ENCODE measurements around the gene GLOD4.
"Not testable (repeated sequence)": the region's sequence is repeated elsewhere in the genome, so short reads cannot be mapped to it uniquely, and the experiment has no call there.

GLOD4 gene

DNA sequence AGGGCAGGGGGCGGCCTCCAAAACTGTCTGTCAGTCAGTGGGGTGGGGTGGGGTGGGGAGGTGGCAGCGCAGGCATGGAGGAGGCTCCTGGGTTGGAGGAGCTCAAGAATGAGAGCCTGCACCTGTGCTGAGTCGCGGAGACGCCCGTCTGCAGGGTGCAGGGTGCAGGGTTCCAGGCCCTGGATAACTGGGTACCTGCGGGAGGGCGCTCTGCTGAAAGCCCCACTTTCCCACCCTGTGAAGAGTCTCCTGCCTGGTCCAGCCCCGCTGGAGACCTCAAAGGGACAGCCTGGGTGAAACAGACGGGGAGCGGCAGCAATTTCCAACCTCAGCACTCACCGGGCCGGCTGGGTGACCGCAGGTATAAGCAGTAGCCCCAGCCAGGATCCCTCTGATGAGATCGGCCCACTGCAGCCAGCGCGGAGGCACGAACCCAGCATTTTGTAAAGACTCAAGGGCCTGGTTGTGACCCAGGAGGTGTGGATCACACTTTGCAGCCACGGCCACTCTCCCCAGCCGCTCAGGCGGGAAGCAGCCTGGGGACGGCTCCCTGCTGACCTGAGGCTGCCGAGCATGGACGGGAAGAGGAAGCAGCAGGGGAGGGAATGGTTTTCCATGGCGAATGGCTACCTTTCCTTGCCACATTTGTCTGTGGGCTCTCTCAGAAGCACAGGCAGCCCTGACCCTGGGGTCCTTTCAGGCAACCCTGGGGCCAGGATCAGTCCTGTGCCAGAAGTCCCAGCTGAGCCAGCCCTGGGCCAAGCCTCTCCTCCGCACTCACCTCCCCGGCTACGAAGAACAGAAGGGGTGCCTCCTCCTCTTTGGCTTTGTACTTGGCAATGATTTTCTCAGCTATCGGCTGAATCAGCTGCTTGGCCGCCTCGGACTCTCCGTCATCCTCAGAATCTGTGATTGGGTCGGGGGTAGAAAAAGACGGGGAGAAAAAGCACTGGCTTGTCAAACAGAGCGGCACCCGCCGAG lies 21.1 kb upstream of the GLOD4 start:
- DNase-seq (ENCODE audit: low spot score), result no peak

DNA sequence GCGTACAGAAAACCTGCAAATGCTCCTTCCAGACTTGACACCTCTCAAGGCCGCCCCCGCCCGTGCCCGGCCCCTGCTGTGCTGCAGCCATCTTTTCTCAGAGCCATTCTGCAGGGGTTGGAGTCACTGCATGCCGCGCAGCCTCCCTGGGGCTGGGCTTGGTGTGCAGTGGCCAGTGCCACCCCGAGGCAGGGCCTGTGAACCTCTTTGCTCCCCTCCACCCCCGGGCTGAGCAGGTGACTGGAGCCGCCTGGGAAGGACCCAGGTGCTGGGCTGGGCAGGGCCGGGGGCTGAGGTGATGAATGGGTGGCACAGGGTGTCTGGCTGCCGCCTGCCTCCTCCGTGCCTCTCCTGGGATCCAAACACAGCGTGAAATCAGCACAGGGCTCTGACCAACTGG lies 20.4 kb upstream of the GLOD4 start:
- no peak for DNase-seq (ENCODE audit: low spot score)

- DNase-seq (ENCODE audit: low spot score), result no peak
Observed at GRCh38 chr17:801660-802059, 19.6 kb upstream of the GLOD4 start.

DNA sequence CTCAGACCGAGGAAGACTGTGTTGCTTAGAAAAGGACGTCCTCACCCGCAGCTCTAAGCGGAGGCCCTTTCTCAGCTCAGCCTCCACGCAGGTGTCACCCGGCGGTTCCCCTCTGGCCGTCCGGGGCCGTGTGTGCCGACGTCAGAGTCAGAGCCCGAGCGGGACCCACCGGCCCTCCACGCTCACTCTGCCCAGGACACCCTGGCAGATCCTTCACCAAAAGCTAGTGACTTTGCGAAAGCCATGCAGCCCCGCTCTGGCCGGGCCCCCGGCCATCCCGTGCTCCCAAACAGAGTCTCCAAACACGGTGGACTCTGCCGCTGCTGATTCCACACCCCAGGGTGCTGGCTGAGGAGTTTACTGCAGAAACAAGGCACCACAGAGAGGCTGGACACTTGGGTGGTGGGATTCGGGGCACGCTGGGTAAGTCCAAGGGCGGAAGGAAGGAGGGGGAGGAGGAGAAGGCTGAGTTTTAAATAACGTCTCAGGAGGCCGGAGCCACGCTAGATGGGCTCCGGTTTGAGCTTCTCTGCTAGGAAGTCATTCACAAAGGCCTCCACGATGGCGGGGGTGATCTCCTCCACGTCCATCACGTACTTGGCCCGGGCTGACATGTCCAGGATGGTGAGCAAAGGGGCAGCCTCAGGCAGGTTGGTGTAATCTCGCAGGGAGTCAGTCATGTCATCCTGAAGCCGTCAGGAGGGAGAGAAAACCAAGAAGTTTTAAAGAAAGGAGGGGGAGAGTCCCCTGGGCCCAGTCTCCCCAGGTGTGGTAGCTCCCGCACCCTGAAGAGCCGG lies 18.6 kb upstream of the GLOD4 start:
- no peak for DNase-seq (ENCODE audit: low spot score)

DNA sequence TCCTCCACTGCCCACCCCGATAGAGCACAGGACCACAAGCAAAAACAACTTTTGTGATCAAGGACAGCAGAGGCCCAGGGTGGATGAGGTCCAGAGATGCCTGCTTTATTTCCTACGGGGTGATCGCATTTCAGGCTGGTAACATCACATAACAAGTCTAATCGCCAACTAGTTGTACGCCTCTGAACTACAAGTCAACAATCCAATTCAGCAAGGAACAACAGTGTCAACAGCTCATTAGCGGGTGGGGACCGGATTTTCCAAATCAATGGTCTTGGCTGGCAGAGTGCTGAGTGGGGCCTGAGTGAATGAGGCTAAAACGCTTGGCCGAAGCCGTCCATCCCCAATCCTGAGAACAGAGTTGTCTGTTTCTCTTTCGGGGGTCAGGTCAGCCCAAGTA lies 17.2 kb upstream of the GLOD4 start:
- DNase-seq (ENCODE audit: low spot score), result no peak

- no peak for DNase-seq (ENCODE audit: low spot score)
Observed at GRCh38 chr17:798246-798645, 16.2 kb upstream of the GLOD4 start.

DNA sequence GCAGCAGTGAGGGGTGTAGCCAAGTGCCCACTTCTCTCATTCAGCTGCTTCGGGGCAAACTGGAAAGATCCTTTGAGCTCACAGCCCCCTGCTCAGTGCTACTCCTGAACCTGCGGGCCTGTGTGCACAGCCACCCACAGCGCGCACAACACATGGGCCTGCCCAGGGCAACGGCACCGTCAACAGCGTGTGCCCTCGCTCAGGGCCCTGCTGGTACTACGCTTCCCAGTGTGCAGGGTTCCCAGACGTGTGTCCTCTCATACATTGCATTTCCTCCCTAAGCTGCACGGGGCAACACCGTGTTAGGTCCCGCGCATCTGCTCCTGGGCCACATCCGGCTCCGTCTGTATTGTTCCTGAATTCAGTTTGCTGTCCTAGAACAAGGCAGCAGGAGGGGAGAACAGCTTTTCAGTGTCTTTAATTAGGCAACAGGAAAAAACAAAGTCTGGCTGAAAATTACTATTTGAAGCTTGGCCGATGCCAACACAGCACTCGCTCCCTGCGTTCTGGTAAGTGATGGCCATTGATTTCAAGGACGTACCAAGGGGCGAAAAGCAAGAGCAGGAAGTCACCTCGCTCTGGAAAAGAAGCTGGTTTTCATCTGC lies 15.3 kb upstream of the GLOD4 start:
- DNase-seq (ENCODE audit: low spot score), result no peak

DNA sequence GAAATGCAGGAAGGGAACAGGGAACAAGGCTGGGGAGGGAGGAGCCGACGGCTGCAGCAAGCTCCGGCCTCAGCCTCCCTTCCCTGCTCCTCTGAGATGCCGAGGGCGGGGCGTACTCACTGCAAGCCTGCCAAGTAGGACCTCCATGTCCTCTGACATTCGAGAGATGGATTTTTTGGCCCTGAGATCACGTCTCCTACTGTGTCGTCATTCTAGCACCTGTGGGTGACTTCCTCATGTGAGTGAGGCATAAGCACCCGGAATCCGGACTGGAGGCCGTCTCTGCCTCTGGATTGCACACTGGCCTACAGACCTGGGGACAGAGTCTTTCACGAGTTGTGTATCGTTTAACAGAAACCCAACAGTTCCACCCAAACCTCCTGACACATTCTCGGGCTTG lies 14.5 kb upstream of the GLOD4 start:
- no peak for DNase-seq (ENCODE audit: low spot score)

GRCh38 chr17:795721-796120 lies 13.6 kb upstream of the GLOD4 start:
- no peak for DNase-seq (ENCODE audit: low spot score)

GRCh38 chr17:795276-795675 lies 13.2 kb upstream of the GLOD4 start:
- no peak for DNase-seq (ENCODE audit: low spot score)

DNA sequence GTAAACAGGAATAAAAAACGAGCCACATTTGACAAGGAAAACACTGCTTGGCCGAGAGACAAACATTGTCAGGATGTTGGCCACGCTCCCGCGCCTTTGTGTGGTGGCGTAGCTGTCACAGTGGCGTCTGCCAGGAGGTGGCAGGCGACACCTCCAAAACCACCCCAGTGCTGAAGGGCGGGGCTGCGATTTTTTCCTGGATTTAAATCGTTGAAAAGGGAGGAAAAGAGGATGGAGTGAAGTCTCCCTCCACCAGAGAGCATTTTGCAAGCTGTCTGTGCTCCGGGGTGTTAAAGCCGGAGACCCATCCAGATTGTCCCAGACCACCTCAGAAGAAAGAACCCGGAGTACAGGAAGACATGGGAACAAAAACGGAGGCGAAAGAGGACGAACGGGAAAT lies 12.8 kb upstream of the GLOD4 start:
- no peak for DNase-seq (ENCODE audit: low spot score)

- no peak for DNase-seq (ENCODE audit: low spot score)
Observed at GRCh38 chr17:792277-792676, 10.2 kb upstream of the GLOD4 start.

- no peak for DNase-seq (ENCODE audit: low spot score)
Observed at GRCh38 chr17:791829-792228, 9.7 kb upstream of the GLOD4 start.

GRCh38 chr17:790874-791247 lies 8.8 kb upstream of the GLOD4 start:
- DNase-seq (ENCODE audit: low spot score), result not testable (repeated sequence)

- DNase-seq (ENCODE audit: low spot score), result not testable (repeated sequence)
Observed at GRCh38 chr17:789931-790873, 8.1 kb upstream of the GLOD4 start.

DNA sequence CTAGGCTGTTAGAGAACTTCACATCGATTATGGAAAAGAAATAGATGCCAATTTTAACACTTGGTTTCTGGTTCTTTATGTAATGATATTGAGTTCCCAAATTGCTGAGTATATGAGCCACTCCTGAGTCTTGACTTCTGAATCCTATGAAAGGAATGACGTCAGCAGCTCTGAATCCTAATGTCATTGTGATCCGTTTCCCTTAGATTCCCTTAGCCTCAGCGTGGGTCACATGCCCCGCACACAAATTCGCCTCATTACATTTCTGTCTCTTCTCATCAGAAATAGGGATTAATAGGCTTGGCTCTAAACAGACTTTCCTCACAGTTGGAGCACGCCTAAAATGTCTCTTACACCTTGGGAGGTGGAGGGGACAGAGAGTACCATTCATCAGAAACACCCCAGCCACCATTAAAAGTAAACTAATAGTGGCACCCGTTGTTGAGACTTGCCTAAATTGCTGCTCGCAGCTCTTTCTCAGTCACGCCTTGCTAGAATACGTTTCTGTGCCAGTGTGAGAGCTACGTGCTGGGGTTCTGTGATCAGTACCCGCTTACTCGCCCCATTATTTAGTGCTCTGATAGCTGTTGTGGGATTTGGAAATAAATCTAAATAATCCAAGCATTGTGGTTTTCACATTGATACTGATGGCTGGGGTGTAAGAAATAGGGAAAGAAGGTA lies 7.2 kb upstream of the GLOD4 start:
- DNase-seq (ENCODE audit: low spot score), result no peak

DNA sequence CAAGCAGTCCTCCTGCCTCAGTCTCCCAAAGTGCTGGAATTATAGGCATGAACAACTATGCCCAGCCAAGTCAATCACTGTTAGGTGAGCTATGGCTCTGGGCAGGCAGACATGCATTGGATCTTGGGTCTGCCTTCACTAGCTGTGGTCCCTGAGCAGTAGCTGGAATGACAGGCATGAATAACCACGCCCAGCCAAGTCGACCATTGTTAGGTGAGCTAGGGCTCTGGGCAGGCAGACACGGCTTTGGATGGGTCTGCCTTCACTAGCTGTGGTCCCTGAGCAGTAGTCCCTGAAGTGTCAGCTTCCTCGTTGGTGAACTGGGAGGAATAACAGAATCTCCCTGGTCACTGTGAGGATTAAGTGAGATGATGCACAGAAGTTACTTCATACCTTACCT lies 6.5 kb upstream of the GLOD4 start:
- DNase-seq (ENCODE audit: low spot score), result no peak

- no peak for DNase-seq (ENCODE audit: low spot score)
Observed at GRCh38 chr17:787641-788221, 5.7 kb upstream of the GLOD4 start.

GRCh38 chr17:785901-786300 lies 3.8 kb upstream of the GLOD4 start:
- DNase-seq (ENCODE audit: low spot score), result not testable (repeated sequence)

DNA sequence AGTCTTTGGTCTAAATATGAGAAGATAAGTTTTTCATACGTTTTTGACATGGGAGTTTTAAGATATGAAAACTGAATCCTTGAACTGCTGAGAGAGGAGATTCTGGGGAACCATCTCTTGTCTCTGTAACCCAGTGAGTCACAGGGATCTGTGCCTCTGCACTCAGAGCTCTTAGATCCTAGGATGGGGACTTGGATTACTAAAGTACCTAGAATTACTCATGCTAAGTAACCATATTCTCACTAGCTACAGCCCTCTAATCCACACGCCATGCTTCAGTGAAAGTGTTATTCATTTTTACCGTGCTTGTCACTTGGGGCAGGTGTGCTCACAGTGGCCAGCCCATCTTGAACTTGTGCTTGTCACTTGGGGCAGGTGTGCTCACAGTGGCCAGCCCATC lies 2.1 kb upstream of the GLOD4 start:
- no peak for DNase-seq (ENCODE audit: low spot score)
